ENCODE measurements around the gene ARHGAP36.

Gene ARHGAP36, protein sequence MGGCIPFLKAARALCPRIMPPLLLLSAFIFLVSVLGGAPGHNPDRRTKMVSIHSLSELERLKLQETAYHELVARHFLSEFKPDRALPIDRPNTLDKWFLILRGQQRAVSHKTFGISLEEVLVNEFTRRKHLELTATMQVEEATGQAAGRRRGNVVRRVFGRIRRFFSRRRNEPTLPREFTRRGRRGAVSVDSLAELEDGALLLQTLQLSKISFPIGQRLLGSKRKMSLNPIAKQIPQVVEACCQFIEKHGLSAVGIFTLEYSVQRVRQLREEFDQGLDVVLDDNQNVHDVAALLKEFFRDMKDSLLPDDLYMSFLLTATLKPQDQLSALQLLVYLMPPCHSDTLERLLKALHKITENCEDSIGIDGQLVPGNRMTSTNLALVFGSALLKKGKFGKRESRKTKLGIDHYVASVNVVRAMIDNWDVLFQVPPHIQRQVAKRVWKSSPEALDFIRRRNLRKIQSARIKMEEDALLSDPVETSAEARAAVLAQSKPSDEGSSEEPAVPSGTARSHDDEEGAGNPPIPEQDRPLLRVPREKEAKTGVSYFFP

DNA sequence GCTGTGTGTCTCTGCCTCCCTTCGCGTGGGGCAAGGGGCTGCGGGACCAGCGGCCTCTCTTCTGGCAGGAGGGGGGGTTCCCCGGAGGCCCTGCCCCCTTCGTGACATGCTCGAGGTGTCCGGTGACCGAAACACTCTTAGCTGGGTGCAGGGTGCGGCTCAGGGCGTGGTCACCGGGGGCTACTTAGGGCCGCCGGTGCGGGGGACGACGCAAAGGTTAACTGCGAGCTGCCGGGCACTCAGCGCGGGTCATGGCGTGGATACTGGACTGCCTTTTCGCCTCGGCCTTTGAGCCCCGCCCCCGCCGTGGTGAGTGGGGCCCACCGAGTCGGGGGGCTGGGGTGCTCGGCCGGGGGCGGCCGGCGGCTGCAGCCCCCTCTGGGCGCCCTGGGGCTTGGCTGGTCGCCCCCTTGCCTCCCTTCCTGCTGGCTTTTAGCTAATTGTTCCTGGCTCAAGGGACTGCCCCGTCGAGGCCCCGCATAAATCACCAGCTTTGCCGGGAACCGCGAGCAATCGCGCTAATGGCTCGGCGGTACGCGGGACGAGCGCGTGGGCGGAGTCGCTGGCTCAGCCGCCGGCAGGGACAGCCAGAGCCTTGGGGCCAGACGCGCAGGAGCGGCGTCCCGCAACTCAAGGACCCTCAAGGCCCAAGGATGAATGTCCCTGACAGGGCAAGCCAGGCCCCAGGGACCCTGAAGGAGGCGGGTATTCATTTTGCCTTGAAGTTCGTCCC, at the start of gene ARHGAP36:
Gene ARHGAP36, plus strand, starts transcription at position 211 of the 733 bp plus-strand sequence. CDS start 23,320 bp downstream, outside the sequence.
- H3K27ac ChIP-seq: no peak within 1 kb of the TSS
- H3K9me3 ChIP-seq (ENCODE audit: severe bottlenecking): no peaks in the 10 kb centered on the region
- H3K27me3 ChIP-seq (ENCODE audit: insufficient read depth, low read depth, severe bottlenecking): peaks cover 36% of the 10 kb centered on the region
- H3K36me3 ChIP-seq: no peaks in the 10 kb centered on the region
- H3K4me3 ChIP-seq (ENCODE audit: low read depth, low read length): no peak within 1 kb of the TSS
- no peak for DNase-seq
- TF ChIP-seq, protein P1, sequence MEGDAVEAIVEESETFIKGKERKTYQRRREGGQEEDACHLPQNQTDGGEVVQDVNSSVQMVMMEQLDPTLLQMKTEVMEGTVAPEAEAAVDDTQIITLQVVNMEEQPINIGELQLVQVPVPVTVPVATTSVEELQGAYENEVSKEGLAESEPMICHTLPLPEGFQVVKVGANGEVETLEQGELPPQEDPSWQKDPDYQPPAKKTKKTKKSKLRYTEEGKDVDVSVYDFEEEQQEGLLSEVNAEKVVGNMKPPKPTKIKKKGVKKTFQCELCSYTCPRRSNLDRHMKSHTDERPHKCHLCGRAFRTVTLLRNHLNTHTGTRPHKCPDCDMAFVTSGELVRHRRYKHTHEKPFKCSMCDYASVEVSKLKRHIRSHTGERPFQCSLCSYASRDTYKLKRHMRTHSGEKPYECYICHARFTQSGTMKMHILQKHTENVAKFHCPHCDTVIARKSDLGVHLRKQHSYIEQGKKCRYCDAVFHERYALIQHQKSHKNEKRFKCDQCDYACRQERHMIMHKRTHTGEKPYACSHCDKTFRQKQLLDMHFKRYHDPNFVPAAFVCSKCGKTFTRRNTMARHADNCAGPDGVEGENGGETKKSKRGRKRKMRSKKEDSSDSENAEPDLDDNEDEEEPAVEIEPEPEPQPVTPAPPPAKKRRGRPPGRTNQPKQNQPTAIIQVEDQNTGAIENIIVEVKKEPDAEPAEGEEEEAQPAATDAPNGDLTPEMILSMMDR (IDR thresholded peaks at IDR 0.05; ENCODE audit: low read depth, low read length): no peak

DNA sequence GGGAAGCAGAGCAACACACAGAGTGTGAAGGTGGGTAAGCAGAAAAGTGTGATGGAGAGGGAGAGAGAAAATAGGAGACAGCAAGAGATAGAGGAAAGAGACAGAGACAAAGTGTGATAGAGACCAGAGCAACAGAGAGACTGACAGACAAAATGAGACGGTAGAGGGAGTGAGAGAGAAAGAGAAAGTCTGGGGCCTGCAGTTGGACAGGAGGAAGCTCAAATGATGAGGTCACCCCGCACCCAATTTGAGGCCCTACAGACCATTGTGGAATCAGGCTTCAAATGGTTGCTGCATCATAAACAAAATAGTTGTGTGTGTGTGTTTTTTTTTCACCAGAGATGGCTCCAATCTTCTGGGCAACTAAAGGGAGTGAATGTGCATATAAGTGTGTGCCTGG, 48.0 kb upstream of the ARHGAP36 start:
- TF ChIP-seq, protein P1 (IDR thresholded peaks at IDR 0.05; ENCODE audit: low read depth, low read length): no peak
- Histone ChIP-seq H3K4me3 (ENCODE audit: low read depth, low read length) (no peak overlapping the region), H3K9me3 (ENCODE audit: severe bottlenecking) (no peaks in the 10 kb centered on the region), H3K27me3 (ENCODE audit: insufficient read depth, low read depth, severe bottlenecking) (peaks cover 32% of the 10 kb centered on the region), H3K27ac (no peak overlapping the region), H3K36me3 (no peaks in the 10 kb centered on the region)
- DNase-seq: no peak

DNA sequence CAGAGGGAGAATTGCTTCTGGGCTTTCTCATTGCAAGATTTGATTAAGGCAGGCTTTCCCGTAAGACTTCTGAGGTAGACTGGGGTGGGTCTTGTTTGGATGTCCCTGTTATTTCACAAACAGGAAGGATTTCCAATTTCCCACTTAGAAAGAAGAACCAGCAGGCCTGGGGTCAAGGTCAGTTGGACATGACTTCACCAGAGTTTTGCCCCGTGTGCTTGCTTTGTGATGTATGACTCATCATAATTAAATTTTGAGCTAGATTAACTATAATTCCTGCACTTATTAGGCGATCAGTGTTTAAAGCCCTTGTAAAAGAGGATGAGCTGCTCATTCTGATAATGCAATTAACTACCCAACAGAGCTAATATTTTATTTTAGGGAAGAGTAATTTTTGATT, 32.8 kb upstream of the ARHGAP36 start:
- Histone ChIP-seq H3K36me3 (no peaks in the 10 kb centered on the region), H3K27ac (no peak overlapping the region), H3K27me3 (ENCODE audit: insufficient read depth, low read depth, severe bottlenecking) (peaks cover 41% of the 10 kb centered on the region), H3K9me3 (ENCODE audit: severe bottlenecking) (no peaks in the 10 kb centered on the region), H3K4me3 (ENCODE audit: low read depth, low read length) (no peak overlapping the region)
- no peak for DNase-seq
- TF ChIP-seq, protein P1 (IDR thresholded peaks at IDR 0.05; ENCODE audit: low read depth, low read length): no peak

DNA sequence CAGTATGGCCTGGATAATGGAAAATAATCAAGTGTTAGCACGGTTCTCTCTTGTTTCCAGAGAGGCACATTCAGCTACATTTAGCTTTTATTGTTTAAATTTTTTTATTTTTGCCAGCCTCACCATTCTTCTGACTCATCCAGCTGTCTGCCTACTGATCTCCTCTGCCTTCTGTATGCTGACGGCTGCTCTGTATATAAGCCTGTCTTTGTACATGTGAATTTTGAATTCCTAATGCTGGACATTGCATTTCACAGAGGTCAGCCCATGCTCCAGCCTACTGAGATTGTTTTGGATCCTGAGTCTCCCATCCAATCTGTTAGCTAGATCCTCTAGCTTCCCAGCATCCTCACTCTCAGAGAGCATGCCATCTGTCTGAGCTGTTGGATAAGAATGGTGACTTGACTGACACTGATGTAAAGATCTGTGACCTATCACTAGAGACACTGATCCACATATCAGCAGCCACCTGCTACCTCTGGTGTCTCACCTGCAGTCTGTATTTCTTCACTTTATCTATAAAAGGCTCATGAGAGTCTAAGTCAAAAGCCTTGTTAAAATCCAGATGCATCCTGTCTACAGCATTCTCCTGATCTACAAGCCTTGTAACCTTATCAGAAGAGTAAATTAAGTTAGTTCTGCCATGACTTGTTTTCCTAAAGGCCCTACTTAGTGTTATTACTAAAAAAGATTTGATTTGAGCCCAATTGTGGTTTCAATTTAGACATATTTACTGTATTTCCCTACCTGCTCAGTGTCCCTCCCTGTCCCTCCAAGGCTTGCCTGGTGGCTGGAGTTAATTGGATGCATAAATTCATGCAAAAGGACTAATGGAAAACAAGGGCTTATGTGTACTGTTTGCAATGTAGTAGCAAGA, 25.6 kb upstream of the ARHGAP36 start:
- no peak overlapping the region for H3K27ac ChIP-seq
- H3K9me3 ChIP-seq (ENCODE audit: severe bottlenecking): no peaks in the 10 kb centered on the region
- H3K27me3 ChIP-seq (ENCODE audit: insufficient read depth, low read depth, severe bottlenecking): peaks cover 9% of the 10 kb centered on the region
- TF ChIP-seq, protein P1 (IDR thresholded peaks at IDR 0.05; ENCODE audit: low read depth, low read length): no peak
- DNase-seq: no peak
- H3K4me3 ChIP-seq (ENCODE audit: low read depth, low read length): no peak overlapping the region
- no peaks in the 10 kb centered on the region for H3K36me3 ChIP-seq

DNA sequence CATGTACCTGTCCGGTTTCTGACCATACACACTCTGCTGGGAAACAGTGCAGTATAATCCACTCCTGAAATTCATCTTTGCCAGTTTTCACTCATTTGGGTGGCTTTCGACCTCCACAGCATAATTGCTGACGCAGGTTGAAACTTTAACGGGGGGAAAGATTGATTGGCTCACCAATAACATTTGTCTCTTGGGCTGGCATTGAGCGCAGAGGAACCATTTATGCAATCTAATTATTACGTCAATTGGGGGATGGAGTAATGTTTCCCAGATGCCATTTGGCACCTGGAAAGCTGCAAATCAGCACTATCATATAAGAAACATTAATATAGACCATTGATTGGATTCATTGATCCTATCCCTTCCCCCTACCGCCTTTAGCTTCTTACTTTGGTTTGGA, 24.1 kb upstream of the ARHGAP36 start:
- no peak overlapping the region for H3K4me3 ChIP-seq (ENCODE audit: low read depth, low read length)
- DNase-seq: no peak
- TF ChIP-seq, protein P1 (IDR thresholded peaks at IDR 0.05; ENCODE audit: low read depth, low read length): no peak
- H3K36me3 ChIP-seq: no peaks in the 10 kb centered on the region
- peaks cover 6% of the 10 kb centered on the region for H3K27me3 ChIP-seq (ENCODE audit: insufficient read depth, low read depth, severe bottlenecking)
- no peak overlapping the region for H3K27ac ChIP-seq
- no peaks in the 10 kb centered on the region for H3K9me3 ChIP-seq (ENCODE audit: severe bottlenecking)

Measured in WERI-Rb-1 (cell line).